OCI-LY1 (cell line): ENCODE data around the gene HEMGN.

Experiments
- CTCF ChIP-seq: fragments of 200-600 bp; sonication (generic), shearing (Covaris generic); IDR thresholded peaks from 2 replicates; pipeline ENCODE4 v1.5.1; 2017; ENCODE audit warnings: mild to moderate bottlenecking, antibody characterized with exemption, low read length, moderate library complexity, mixed read lengths
- EZH2 ChIP-seq: fragments of 200-600 bp; sonication (generic), shearing (Covaris generic); IDR thresholded peaks from 2 replicates; pipeline ENCODE4 v1.8.0; 2017; ENCODE audit warnings: borderline replicate concordance, mixed run types, mild to moderate bottlenecking, antibody characterized with exemption, low read length, moderate library complexity, mixed read lengths

- TF ChIP-seq CTCF (no peak), EZH2 (no peak)
Observed at GRCh38 chr9:97911970-97912369, 26.0 kb downstream of the HEMGN start.
